GM12878 (cell line): Measurements from ENCODE around the gene TET3. TPM values are rescaled to one million over a fixed set of nuclear protein-coding genes. Genes with fewer than 3 reads are reported as not detected.

Experiments used
- ATAC-seq: fragments of 200-7000 bp; cut with Tn5 transposase; 3 replicates; pipeline ENCODE4 v1.9.1; 2020; ENCODE audit warnings: mild to moderate bottlenecking, moderate library complexity
- BruUV-seq: library from RNA; stranded (reverse); fragments of 400-500 nt; replicated peaks from 2 replicates; lab custom pipeline; 2021; lab: Mats Ljungman, UMichigan
- CTCF ChIA-PET: fragments of 300-600 bp; sonication (Branson Sonifier 250); formaldehyde crosslinking; extraction: SDS; loops from one replicate; lab custom pipeline; 2021; ENCODE audit warnings: inconsistent platforms; lab: Yijun Ruan, JAX
- POLR2A ChIA-PET: fragments of 350-600 bp; formaldehyde crosslinking; extraction: SDS; loops from one replicate; lab custom pipeline; 2021; ENCODE audit warnings: inconsistent platforms; lab: Charles Lee
- RAD21 ChIA-PET: fragments of 300-600 bp; sonication (Branson Sonifier 250); formaldehyde crosslinking; loops from one replicate; lab custom pipeline; 2023; ENCODE audit warnings: antibody characterized with exemption; ENCODE audit not compliant: unreplicated experiment; lab: Charles Lee
- SMC1A ChIA-PET: fragments of 300-600 bp; sonication (Branson Sonifier 250); formaldehyde crosslinking; loops from one replicate; lab custom pipeline; 2023; ENCODE audit not compliant: unreplicated experiment, uncharacterized antibody; lab: Charles Lee
- DNase-seq: peaks from one replicate; pipeline ENCODE4 v3.0.0-alpha.2; 2011; ENCODE audit warnings: low read depth, low spot score
- FAIRE-seq: peaks from 3 replicates; lab custom pipeline; 2011; peaks lifted over from hg19 to GRCh38; lab: Jason Lieb, UNC
- H2AFZ ChIP-seq: 2 replicates; pipeline ENCODE4 v1.6.0; 2011; ENCODE audit warnings: low read depth, low read length, control low read depth; ENCODE audit not compliant: control insufficient read depth
- H3K27ac ChIP-seq: 2 replicates; pipeline ENCODE4 v1.5.1; 2011; ENCODE audit warnings: control low read depth; ENCODE audit not compliant: control insufficient read depth, insufficient read depth
- H3K27me3 ChIP-seq, 2 experiments: replicated peaks in 1 of 2; 2 replicates each; pipeline versions ENCODE4 v1.6.0 to v1.6.1; 2011; ENCODE audit warnings: low read length in 1 of 2; ENCODE audit not compliant: control insufficient read depth in 2 of 2, insufficient read depth in 2 of 2
- H3K36me3 ChIP-seq, 2 experiments: 2 replicates each; pipeline ENCODE4 v1.5.1; 2011; ENCODE audit warnings: low read length in 1 of 2; ENCODE audit not compliant: control insufficient read depth in 2 of 2, insufficient read depth in 2 of 2
- H3K4me1 ChIP-seq: 2 replicates; pipeline ENCODE4 v1.6.1; 2011; ENCODE audit warnings: mild to moderate bottlenecking, low read length, moderate library complexity, mixed read lengths; ENCODE audit not compliant: control insufficient read depth, insufficient read depth
- H3K4me2 ChIP-seq: 2 replicates; pipeline ENCODE4 v1.6.0; 2011; ENCODE audit warnings: control low read depth; ENCODE audit not compliant: control insufficient read depth, insufficient read depth
- H3K4me3 ChIP-seq: fragments of 200-600 bp; sonication (generic); 2 replicates; pipeline ENCODE4 v1.5.1; 2016
- H3K79me2 ChIP-seq: 2 replicates; pipeline ENCODE4 v1.6.0; 2011; ENCODE audit warnings: low read length; ENCODE audit not compliant: control insufficient read depth, insufficient read depth
- H3K9ac ChIP-seq: 2 replicates; pipeline ENCODE4 v1.8.0; 2011; ENCODE audit warnings: low read length, control low read depth, mixed read lengths; ENCODE audit not compliant: control insufficient read depth, insufficient read depth
- H3K9me3 ChIP-seq: replicated peaks from 3 replicates; pipeline ENCODE4 v1.5.1; 2011; ENCODE audit warnings: mild to moderate bottlenecking, low read length; ENCODE audit not compliant: control insufficient read depth, insufficient read depth
- H4K20me1 ChIP-seq: 2 replicates; pipeline ENCODE4 v1.6.0; 2011; ENCODE audit not compliant: control insufficient read depth, insufficient read depth
- BCL11A ChIP-seq: IDR thresholded peaks from 2 replicates; pipeline ENCODE4 v1.6.1; 2011; ENCODE audit warnings: low read depth, low read length
- BRCA1 ChIP-seq: IDR thresholded peaks from 2 replicates; pipeline ENCODE4 v1.6.1; 2011; ENCODE audit warnings: low read depth, low read length, improper control_type of control experiment
- CREM ChIP-seq: IDR thresholded peaks from 2 replicates; pipeline ENCODE4 v1.6.1; 2014; ENCODE audit warnings: antibody characterized with exemption, low read depth
- CTCF ChIP-seq, 3 experiments: IDR thresholded peaks in 2 of 3; conservative IDR thresholded peaks in 1 of 3; 2 replicates each; pipeline ENCODE4 v1.5.1; 2011; ENCODE audit warnings: low read depth in 3 of 3, low read length in 3 of 3, mild to moderate bottlenecking in 3 of 3, control low read depth in 2 of 3, moderate library complexity in 2 of 3, inconsistent platforms in 1 of 3, mixed read lengths in 1 of 3; ENCODE audit not compliant: control insufficient read depth in 2 of 3, insufficient read depth in 1 of 3; ENCODE audit errors: extremely low read depth in 1 of 3
- ESRRA ChIP-seq: IDR thresholded peaks from 2 replicates; pipeline ENCODE4 v1.6.1; 2012; ENCODE audit warnings: mild to moderate bottlenecking, low read length, improper control_type of control experiment
- ETV6 ChIP-seq, 2 experiments: fragments of 450-650 bp in 1 of 2; IDR thresholded peaks in 1 of 2; conservative IDR thresholded peaks in 1 of 2; 2 replicates each; pipeline ENCODE4 v1.6.1; 2014; ENCODE audit warnings: antibody characterized with exemption in 1 of 2, borderline replicate concordance in 1 of 2, low read depth in 1 of 2, mild to moderate bottlenecking in 1 of 2, moderate library complexity in 1 of 2
- HDAC6 ChIP-seq: fragments of 200-600 bp; sonication (generic); IDR thresholded peaks from one replicate; pipeline ENCODE4 v1.8.0; 2017; ENCODE audit warnings: antibody characterized with exemption; ENCODE audit not compliant: unreplicated experiment
- HDGF ChIP-seq: fragments of 450-650 bp; IDR thresholded peaks from 2 replicates; pipeline ENCODE4 v1.6.1; 2016; ENCODE audit warnings: antibody characterized with exemption
- NBN ChIP-seq: fragments of 450-650 bp; IDR thresholded peaks from 2 replicates; pipeline ENCODE4 v1.6.1; 2016
- PKNOX1 ChIP-seq: fragments of 450-650 bp; IDR thresholded peaks from 2 replicates; pipeline ENCODE4 v1.6.1; 2016; ENCODE audit warnings: mild to moderate bottlenecking
- POLR2A ChIP-seq: IDR thresholded peaks from 2 replicates; pipeline ENCODE4 v1.6.1; 2011; ENCODE audit warnings: low read depth, mild to moderate bottlenecking, low read length
- PRDM15 ChIP-seq: fragments of 450-650 bp; formaldehyde crosslinking; IDR thresholded peaks from 2 replicates; pipeline ENCODE4 v1.4.0; 2020; ENCODE audit warnings: mild to moderate bottlenecking, moderate library complexity
- RFX5 ChIP-seq: IDR thresholded peaks from 2 replicates; pipeline ENCODE4 v1.6.1; 2011; ENCODE audit warnings: low read depth, low read length, improper control_type of control experiment
- STAT3 ChIP-seq: IDR thresholded peaks from 2 replicates; pipeline ENCODE4 v1.6.1; 2011; ENCODE audit warnings: low read depth, low read length, improper control_type of control experiment
- TARDBP ChIP-seq: IDR thresholded peaks from 2 replicates; pipeline ENCODE4 v1.6.1; 2016; ENCODE audit warnings: borderline replicate concordance
- ZZZ3 ChIP-seq: IDR thresholded peaks from 2 replicates; pipeline ENCODE4 v1.6.1; 2011; ENCODE audit warnings: low read depth; ENCODE audit not compliant: control insufficient read depth, insufficient read length
- WGBS: methylation state at CpG from one replicate; pipeline ENCODE4 v1.1.6; 2016; ENCODE audit warnings: low lambda C conversion rate; ENCODE audit not compliant: insufficient replicate concordance, insufficient coverage; ENCODE audit errors: missing lambda C conversion rate; 5-methylcytosine and 5-hydroxymethylcytosine counted together
- in situ Hi-C: fragments of 300-500 bp; cut with MboI; formaldehyde crosslinking; loops from 9 replicates; pipeline ENCODE4 v1.14.3; 2018; ENCODE audit warnings: mixed read lengths
- intact Hi-C: fragments of 100-400 bp; cut with micrococcal nuclease; formaldehyde crosslinking; loops from one replicate; pipeline ENCODE4 v1.14.2; 2022; ENCODE audit not compliant: unreplicated experiment
- polyA plus RNA-seq, 11 experiments: library from polyadenylated mRNA; depleted of rRNA in 4 of 11; unstranded in 6 of 11; stranded (reverse) in 5 of 11; fragments of >200 nt; fragmentation: Nextera tagmentation in 4 of 11; fragmentation: Illumina TruSeq in 1 of 11; extraction: Ambion mirVana in 4 of 11; extraction: Trizol in 1 of 11; gene quantifications; 1 replicate in 1 of 11; 2 replicates in 10 of 11; pipeline versions ENCODE4 v1.2.1 to v1.2.3, GENCODE V29; 2011 to 2016; ENCODE audit warnings: inconsistent platforms in 2 of 11, missing spikeins in 2 of 11, low read depth in 1 of 11
- total RNA-seq, 4 experiments: library from RNA; depleted of rRNA in 3 of 4; stranded (reverse); fragments of >200 nt in 3 of 4; fragmentation: Illumina TruSeq in 1 of 4; extraction: Trizol in 1 of 4; gene quantifications; 2 replicates each; pipeline versions ENCODE4 v1.2.1 to v1.2.3, GENCODE V29; 2013 to 2021

Gene TET3
- total and polyA plus RNA-seq, 10 of the 15 experiments (the other 5 are each of a cell fraction or from before 2014, with no cell fraction given), result 0.77 to 25.9 (median 8.5) TPM

GRCh38 chr2:74001781-74002504, 17.2 kb downstream of the TET3 start:
- H3K4me2 ChIP-seq, result peak overlapping the region; percentile 96; the same call in 1 of the 2 replicates
- H3K36me3 ChIP-seq, result peaks cover 13 to 31% of the 10 kb centered on the region in 2 experiments; a peak in 3 of 4 replicates
- SMC1A ChIA-PET, result interaction anchor here (0.7 to 3.9 kb wide), 24 partner anchors 9 to 180 kb away, joined by 3 to 25 read pairs (median 5); no protein-coding TSS in a partner anchor
- ATAC-seq (peak; percentile 63), DNase-seq (no peak), FAIRE-seq (no peak)
- CTCF ChIA-PET, result interaction anchor here (1.0 to 2.3 kb wide), 13 partner anchors 8 to 181 kb away, joined by 3 to 18 read pairs (median 7); partner anchors contain the start of gene STAMBP
- WGBS, result 6% methylated on average over 22 of the region's 24 CpGs
- POLR2A ChIA-PET, result interaction anchor here (0.9 to 2.7 kb wide), 14 partner anchors 12 to 174 kb away, joined by 3 to 19 read pairs (median 4); partner anchors contain the start of gene STAMBP
- no peak overlapping the region for H3K27ac ChIP-seq
- H3K4me1 ChIP-seq, result peaks cover 17% of the 10 kb centered on the region
- H3K9ac ChIP-seq, result no peak overlapping the region; the same call in 1 of the 2 replicates
- H4K20me1 ChIP-seq, result peaks cover 23% of the 10 kb centered on the region
- in situ Hi-C loops, result no loop called here
- H3K9me3 ChIP-seq, result no peaks in the 10 kb centered on the region
- H3K4me3 ChIP-seq, result peak overlapping the region; percentile 45
- BruUV-seq, result no TSS peak
- H2AFZ ChIP-seq, result no peak overlapping the region
- peaks cover 98% of the 10 kb centered on the region for H3K79me2 ChIP-seq
- RAD21 ChIA-PET, result interaction anchor here (0.6 to 3.8 kb wide), 22 partner anchors 8 to 178 kb away, joined by 3 to 48 read pairs (median 4); partner anchors contain the start of genes MOB1A and STAMBP
- intact Hi-C loops, result loop anchor here (5.0 kb wide), 1 partner anchor 75 kb away; no protein-coding TSS in a partner anchor
- H3K27me3 ChIP-seq, result no peaks in the 10 kb centered on the region
- TF ChIP-seq ESRRA (no peak), CREM (no peak), PKNOX1 (no peak), ETV6 (conservative IDR thresholded peaks at IDR 0.05 in 1 of 2, IDR thresholded peaks at IDR 0.05 in 1 of 2; ENCODE audit: borderline replicate concordance in 1 of 2, low read depth in 1 of 2) (no peak), BCL11A (no peak), NBN (0 out of 2 replicates have a peak, but pooled peaks have one; percentile 30), ZZZ3 (no peak), HDGF (0 out of 2 replicates have a peak, but pooled peaks have one; percentile 37), BRCA1 (no peak), PRDM15 (CRISPR knock-in tag) (no peak), RFX5 (no peak), HDAC6 (no peak), POLR2A (no peak), TARDBP (no peak), CTCF (IDR thresholded peaks at IDR 0.05 in 2 of 3, conservative IDR thresholded peaks at IDR 0.05 in 1 of 3; ENCODE audit: control insufficient read depth in 2 of 3, extremely low read depth in 1 of 3, insufficient read depth in 1 of 3, low read depth in 3 of 3, low read length in 3 of 3) (peak in 2 of 3 experiments; percentile 5 to 15; a peak in 1 of 6 replicates), STAT3 (no peak)
